Suppressor macrophage treated with lipopolysaccharide for 4 hours (primary cell): ENCODE data around the gene SUOX.
A peak's percentile ranks its signal among the peaks of the same experiment; 100 is the strongest.
"Not testable (repeated sequence)": the region's sequence is repeated elsewhere in the genome, so short reads cannot be mapped to it uniquely, and the experiment has no call there.

Source experiments
- DNase-seq: peaks from one replicate; pipeline ENCODE4 v3.0.0-alpha.2; 2020

Gene SUOX

GRCh38 chr12:55996715-55997534, at the start of gene SUOX:
SUOX (plus strand) TSS chr12:55997276; CDS start chr12:56002222, 4,946 bp downstream.
- DNase-seq = peak; percentile 96

- DNase-seq = no peak
Measured at GRCh38 chr12:55955344-55955743, 41.7 kb upstream of the SUOX start.

GRCh38 chr12:55955800-55956508, 41.1 kb upstream of the SUOX start:
- DNase-seq = no peak

- no peak for DNase-seq
Measured at GRCh38 chr12:55957106-55957859, 39.8 kb upstream of the SUOX start.

- DNase-seq = no peak
Measured at GRCh38 chr12:55963760-55964159, 33.3 kb upstream of the SUOX start.

- no peak for DNase-seq
Measured at GRCh38 chr12:55965240-55965639, 31.8 kb upstream of the SUOX start.

GRCh38 chr12:55965941-55966407, 31.1 kb upstream of the SUOX start, which contains the start of gene PMEL:
PMEL (minus strand) TSS chr12:55966042; CDS start chr12:55966011, 31 bp downstream.
- DNase-seq = no peak

- peak; percentile 91 for DNase-seq
Measured at GRCh38 chr12:55966408-55967281, 30.4 kb upstream of the SUOX start, which contains the start of gene CDK2. CDK2 (plus strand) TSS chr12:55966830; CDS start chr12:55967009, 179 bp downstream.

- DNase-seq = no peak
Measured at GRCh38 chr12:55969356-55969755, 27.7 kb upstream of the SUOX start.

- no peak for DNase-seq
Measured at GRCh38 chr12:55970775-55971174, 26.3 kb upstream of the SUOX start.

- no peak for DNase-seq
Measured at GRCh38 chr12:55972042-55972441, 25.0 kb upstream of the SUOX start.

GRCh38 chr12:55972456-55972855, 24.6 kb upstream of the SUOX start:
- DNase-seq = no peak

GRCh38 chr12:55972911-55973598, 24.0 kb upstream of the SUOX start:
- DNase-seq = no peak

- DNase-seq = peak; percentile 100
Measured at GRCh38 chr12:55973599-55974307, 23.3 kb upstream of the SUOX start, which contains the start of gene RAB5B. RAB5B (plus strand) TSS chr12:55974078; CDS start chr12:55986961, 12,883 bp downstream.

- DNase-seq = peak; percentile 61
Measured at GRCh38 chr12:55974308-55974730, 22.8 kb upstream of the SUOX start.

GRCh38 chr12:55978393-55978792, 18.7 kb upstream of the SUOX start:
- DNase-seq = no peak

GRCh38 chr12:55979069-55979468, 18.0 kb upstream of the SUOX start:
- DNase-seq = no peak

GRCh38 chr12:55981882-55982281, 15.2 kb upstream of the SUOX start:
- DNase-seq = not testable (repeated sequence)

GRCh38 chr12:55982319-55982936, 14.6 kb upstream of the SUOX start:
- DNase-seq = peak; percentile 61

- DNase-seq = no peak
Measured at GRCh38 chr12:55983232-55983842, 13.7 kb upstream of the SUOX start.
